Nephron (organoid): Measurements from ENCODE around the gene STK32C.

Experiments
- H3K27ac Mint-ChIP-seq, 3 experiments: 2 replicates each; pipeline ENCODE4 v1.8.0; 2020; ENCODE audit warnings: mixed read lengths in 3 of 3, mild to moderate bottlenecking in 2 of 3, moderate library complexity in 1 of 3
- H3K27me3 Mint-ChIP-seq: 2 replicates; pipeline ENCODE4 v1.8.0; 2021; ENCODE audit warnings: low read depth, mild to moderate bottlenecking, moderate library complexity, mixed read lengths
- H3K36me3 Mint-ChIP-seq: 2 replicates; pipeline ENCODE4 v1.8.0; 2020; ENCODE audit warnings: low read depth, mixed read lengths
- H3K4me1 Mint-ChIP-seq: 2 replicates; pipeline ENCODE4 v1.8.0; 2020; ENCODE audit warnings: mixed read lengths
- H3K4me3 Mint-ChIP-seq, 3 experiments: 2 replicates each; pipeline ENCODE4 v1.8.0; 2020; ENCODE audit warnings: mild to moderate bottlenecking in 3 of 3, mixed read lengths in 3 of 3, moderate library complexity in 2 of 3
- H3K9me3 Mint-ChIP-seq: 2 replicates; pipeline ENCODE4 v1.8.0; 2020; ENCODE audit warnings: mixed read lengths
- CTCF ChIP-seq, 3 experiments: fragments of 200-600 bp; sonication (generic); IDR thresholded peaks; one replicate each; pipeline ENCODE4 v1.5.0; 2021; ENCODE audit warnings: antibody characterized with exemption in 3 of 3; ENCODE audit not compliant: unreplicated experiment in 3 of 3

Gene STK32C

GRCh38 chr10:132232981-132233380 is 74.8 kb downstream of the STK32C start:
- Mint-ChIP-seq H3K27ac (no peak overlapping the region), H3K4me3 (no peak overlapping the region), H3K27me3 (no peaks in the 10 kb centered on the region), H3K9me3 (no peaks in the 10 kb centered on the region), H3K36me3 (no peaks in the 10 kb centered on the region), H3K4me1 (peaks cover 24% of the 10 kb centered on the region)
- no peak for TF ChIP-seq CTCF (IDR thresholded peaks at IDR 0.05; ENCODE audit: unreplicated experiment in 3 of 3)

- no peak overlapping the region for H3K4me3 Mint-ChIP-seq
Measured at GRCh38 chr10:132232023-132232951, 75.5 kb downstream of the STK32C start.

GRCh38 chr10:132231656-132232022 is 76.1 kb downstream of the STK32C start:
- no peaks in the 10 kb centered on the region for H3K36me3 Mint-ChIP-seq
- no peaks in the 10 kb centered on the region for H3K27me3 Mint-ChIP-seq
- peaks cover 20% of the 10 kb centered on the region for H3K4me1 Mint-ChIP-seq
- H3K27ac Mint-ChIP-seq: no peak overlapping the region
- H3K4me3 Mint-ChIP-seq: no peak overlapping the region
- TF ChIP-seq CTCF (IDR thresholded peaks at IDR 0.05; ENCODE audit: unreplicated experiment in 3 of 3): no peak
- H3K9me3 Mint-ChIP-seq: no peaks in the 10 kb centered on the region

More at GRCh38 chr10:132232023-132232951, 75.5 kb downstream of the STK32C start:
- no peaks in the 10 kb centered on the region for H3K27me3 Mint-ChIP-seq
- H3K4me1 Mint-ChIP-seq: peaks cover 20% of the 10 kb centered on the region
- no peaks in the 10 kb centered on the region for H3K9me3 Mint-ChIP-seq
- no peak for TF ChIP-seq CTCF (IDR thresholded peaks at IDR 0.05; ENCODE audit: unreplicated experiment in 3 of 3)
- H3K36me3 Mint-ChIP-seq: no peaks in the 10 kb centered on the region
- no peak overlapping the region for H3K27ac Mint-ChIP-seq

- Mint-ChIP-seq H3K4me1 (peaks cover 20% of the 10 kb centered on the region), H3K9me3 (no peaks in the 10 kb centered on the region), H3K27ac (no peak overlapping the region), H3K27me3 (no peaks in the 10 kb centered on the region), H3K36me3 (no peaks in the 10 kb centered on the region), H3K4me3 (no peak overlapping the region)
- no peak for TF ChIP-seq CTCF (IDR thresholded peaks at IDR 0.05; ENCODE audit: unreplicated experiment in 3 of 3)
Measured at GRCh38 chr10:132230557-132231210, 77.1 kb downstream of the STK32C start.

- no peaks in the 10 kb centered on the region for H3K36me3 Mint-ChIP-seq
- TF ChIP-seq CTCF (IDR thresholded peaks at IDR 0.05; ENCODE audit: unreplicated experiment in 3 of 3): no peak
- no peak overlapping the region for H3K27ac Mint-ChIP-seq
- H3K4me1 Mint-ChIP-seq: peaks cover 20% of the 10 kb centered on the region
- no peaks in the 10 kb centered on the region for H3K9me3 Mint-ChIP-seq
- H3K27me3 Mint-ChIP-seq: no peaks in the 10 kb centered on the region
- H3K4me3 Mint-ChIP-seq: no peak overlapping the region
Measured at GRCh38 chr10:132229834-132230556, 77.8 kb downstream of the STK32C start.
